GM19193 (cell line): ENCODE results near the gene CCDC83.

Source experiments
- POLR2A ChIP-seq: IDR thresholded peaks from 4 replicates; pipeline ENCODE4 v1.6.1; 2011; ENCODE audit not compliant: insufficient read depth, insufficient read length; ENCODE audit errors: extremely low read depth

The CCDC83 gene

DNA sequence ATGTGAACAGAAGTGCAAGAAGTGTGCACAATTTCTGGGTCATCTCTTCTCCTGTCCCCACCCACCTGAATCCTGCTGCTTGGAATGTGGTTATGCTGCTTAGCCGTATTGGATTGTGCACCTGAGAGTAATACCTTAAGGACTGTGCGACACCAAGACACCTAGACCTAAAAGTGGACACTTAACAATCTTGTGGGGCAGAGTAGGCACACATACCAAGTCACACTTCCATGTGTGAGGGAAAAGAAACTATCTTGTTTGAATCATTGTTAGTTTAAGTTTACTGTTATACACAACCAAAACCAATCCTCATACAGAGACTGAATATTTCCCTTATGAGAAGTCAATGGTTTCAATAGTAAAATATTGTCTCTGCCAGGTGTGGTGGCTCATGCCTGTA is 93.7 kb downstream of the CCDC83 start:
- no peak for TF ChIP-seq POLR2A

DNA sequence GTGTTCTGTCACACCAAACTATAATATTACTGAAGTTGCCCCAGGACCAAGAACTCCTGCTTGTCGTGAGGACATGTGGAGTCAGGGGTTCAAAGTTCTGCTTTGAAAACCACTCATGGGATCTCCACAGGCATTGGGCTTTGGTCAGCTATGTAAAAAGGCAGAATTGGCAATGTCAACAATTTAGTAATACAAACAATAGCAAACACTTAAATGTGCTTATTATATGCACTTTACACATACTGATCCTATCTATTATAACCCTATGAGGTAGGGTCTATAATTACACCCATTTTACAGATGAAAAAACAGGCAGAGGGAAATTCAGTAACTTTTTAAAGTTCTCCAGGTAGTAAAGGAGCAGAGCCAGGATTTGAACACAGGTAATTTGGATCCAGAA is 94.6 kb downstream of the CCDC83 start:
- TF ChIP-seq POLR2A, result no peak

DNA sequence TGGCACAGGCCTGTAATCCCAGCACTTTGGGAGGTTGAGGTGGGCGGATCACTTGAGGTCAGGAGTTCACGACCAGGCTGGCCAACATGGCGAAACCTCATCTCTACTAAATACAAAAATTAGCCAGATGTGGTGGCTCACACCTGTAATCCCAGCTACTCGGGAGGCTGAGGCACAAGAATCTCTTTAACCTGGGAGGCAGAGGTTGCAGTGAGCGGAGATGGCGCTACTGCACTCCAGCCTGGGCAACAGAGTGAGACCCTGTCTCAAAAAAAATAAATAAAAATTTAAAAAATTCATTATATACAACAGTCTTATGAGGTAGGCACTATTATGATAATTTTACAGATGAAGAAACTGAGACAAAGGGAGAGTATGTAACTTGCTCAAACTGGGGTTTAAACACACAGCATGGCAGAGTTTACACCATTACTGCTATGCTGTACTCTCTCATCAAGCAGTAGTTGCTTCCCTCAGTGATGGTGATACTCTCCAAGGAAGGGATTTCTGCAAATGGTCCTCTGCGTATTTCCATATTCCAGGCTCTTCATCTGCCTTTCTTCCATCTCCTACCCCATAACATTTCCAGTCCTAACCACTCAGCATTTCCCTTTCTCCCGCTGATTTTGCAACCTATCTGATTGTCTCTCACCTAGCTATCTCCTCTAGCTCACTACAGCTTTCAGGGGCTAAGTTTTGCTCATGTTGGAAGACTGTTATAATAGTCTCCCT is 95.3 kb downstream of the CCDC83 start:
- TF ChIP-seq POLR2A, result no peak

DNA sequence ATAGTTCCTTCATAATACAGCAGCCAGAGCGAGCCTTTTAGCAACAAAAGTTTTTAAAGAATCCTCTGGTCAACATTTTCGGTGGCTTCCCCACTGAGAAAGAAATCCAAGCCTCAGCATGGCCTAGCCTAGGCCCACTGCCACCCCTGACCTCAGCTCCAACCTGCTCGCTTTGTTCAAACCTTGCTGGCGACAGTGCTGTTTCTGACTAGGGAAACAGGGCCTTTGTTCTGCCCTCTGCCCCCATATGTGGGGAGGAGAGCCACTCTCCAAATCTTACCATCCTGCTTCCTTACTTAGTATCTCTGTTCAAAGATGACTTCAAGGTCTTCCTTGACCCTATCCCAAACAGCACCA is 95.8 kb downstream of the CCDC83 start:
- TF ChIP-seq POLR2A, result no peak

DNA sequence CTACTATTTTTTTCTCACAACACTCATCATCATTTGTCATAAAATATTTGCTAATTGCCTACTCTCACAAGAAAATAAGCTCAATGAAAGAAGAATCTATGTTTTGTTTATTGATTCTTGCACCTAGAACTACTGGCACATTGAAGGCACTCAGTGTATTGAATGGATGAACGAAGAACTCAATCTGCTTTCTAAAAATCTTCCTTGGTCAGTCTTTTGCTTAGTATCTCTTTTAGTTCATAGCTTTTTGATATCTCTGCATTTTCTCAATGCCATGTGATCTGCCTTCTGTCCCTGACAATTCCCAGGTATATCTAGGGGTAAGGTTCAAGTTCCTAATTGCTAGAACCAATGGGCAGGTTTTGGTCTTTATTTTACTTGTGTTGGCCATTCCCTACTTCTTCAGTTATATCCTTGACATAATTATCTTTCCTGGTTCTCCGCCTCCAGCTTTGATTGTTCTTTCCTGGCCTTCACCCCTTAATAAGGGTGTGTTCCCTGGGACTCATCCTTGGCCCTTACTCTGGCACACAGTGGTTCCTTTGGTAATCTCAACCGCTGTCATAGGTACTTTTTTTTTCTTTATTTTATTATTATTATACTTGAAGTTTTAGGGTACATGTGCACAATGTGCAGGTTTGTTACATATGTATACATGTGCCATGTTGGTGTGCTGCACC is 96.4 kb downstream of the CCDC83 start:
- TF ChIP-seq POLR2A, result no peak

DNA sequence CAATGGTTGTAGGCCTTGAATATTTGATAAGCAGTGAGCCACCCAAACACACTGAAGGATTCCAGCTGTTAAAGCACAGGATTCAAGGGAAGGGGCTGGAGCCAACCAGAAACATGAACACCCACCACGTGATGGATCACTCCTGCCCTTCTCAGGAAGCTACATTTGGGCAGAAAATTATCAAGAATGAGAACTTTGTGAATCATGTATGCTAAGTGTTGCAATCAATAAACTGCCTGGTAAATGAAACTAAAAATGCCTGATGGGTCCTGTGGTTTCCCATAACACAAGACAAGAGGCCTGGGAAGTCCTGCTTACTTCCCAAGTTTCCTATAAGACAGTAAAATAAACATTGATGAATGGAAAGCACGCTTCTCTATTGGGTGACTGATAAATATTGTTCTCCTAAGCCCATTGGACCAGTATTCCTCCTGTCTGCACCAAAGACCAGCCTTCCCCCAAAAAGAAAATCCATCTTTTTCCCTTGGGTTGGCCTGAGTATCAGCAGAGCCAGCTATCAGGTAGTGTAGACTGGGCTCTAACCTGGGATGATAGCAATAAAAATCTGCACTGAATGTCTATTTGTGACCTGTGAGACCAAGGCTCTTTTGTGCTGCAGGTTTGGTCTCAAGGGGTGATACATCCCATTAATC is 98.4 kb downstream of the CCDC83 start:
- TF ChIP-seq POLR2A, result no peak

DNA sequence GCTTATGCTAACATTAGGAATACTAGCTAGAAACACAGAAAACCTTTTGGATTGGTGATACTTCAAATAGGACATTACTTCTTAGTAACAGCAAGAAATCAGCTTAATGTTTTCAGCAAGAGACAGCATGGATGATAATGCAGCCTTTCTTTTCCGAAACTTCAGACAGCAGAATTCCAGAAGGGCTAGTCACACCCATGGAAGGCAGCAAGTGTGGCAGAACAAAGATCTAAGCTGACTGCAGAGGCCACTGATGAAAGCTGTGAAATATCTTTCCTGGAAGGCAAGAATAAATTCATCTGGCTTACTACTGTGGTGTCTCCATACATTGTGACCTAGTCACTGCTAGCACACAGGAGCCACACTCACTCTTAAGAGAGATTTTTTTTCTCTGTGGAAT is 100.3 kb downstream of the CCDC83 start:
- no peak for TF ChIP-seq POLR2A

DNA sequence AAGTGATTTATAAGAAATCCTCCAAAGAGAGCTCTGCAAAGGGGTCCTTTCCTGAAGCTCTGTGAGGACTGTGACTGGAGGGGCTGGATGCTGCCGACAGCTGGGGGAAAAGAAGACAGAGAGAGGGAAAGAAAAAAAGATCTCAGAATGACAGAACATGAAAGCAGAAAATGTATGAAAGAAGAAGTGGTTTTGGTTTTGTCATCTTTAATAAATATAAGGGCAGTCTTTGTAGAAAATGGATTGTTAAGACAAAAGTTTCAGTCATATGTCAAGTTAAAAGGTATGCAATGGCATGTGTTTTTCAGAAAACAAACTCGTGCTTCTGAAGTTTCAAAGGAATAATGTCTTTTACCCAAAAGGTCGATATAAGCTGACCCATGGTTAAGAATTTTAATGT is 105.5 kb downstream of the CCDC83 start:
- TF ChIP-seq POLR2A, result no peak

DNA sequence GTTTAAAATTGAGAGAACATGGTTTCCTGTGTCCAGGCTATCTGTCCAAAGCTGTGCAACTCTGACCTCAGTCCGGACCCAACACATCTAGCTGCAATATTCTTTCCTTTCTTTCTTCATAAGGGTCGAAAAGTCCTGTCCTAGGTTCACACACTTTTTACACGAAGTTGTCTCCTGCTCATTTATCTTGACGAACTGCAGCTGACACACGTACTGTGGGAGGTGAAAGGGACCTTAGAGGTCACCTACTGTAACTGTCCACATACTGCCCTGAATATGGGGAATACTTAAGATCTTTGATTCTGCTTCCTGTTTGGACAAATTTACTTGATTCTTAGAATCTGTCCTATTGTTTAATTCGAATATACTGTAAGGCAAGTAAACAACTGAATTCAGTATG is 105.9 kb downstream of the CCDC83 start:
- no peak for TF ChIP-seq POLR2A

DNA sequence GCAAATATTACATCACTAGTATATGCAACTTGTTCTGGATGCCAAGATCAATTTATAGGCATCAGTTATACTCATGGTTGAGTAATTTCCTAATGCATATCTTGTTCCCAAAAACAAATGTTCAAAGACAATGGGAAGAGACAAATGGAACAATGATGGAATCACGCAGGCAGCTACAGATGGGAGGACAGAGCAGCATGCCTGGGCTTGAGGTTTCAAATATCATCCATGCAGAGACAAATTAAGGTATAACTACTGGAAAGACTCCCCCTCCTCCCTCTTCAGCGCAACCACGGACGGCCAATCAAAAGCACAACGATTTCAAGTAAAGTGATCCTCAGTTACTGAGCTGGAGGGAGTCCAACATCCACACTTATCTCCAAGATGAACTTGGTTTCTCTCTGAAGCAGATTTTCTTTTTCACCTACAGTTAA is 106.8 kb downstream of the CCDC83 start:
- TF ChIP-seq POLR2A, result no peak

DNA sequence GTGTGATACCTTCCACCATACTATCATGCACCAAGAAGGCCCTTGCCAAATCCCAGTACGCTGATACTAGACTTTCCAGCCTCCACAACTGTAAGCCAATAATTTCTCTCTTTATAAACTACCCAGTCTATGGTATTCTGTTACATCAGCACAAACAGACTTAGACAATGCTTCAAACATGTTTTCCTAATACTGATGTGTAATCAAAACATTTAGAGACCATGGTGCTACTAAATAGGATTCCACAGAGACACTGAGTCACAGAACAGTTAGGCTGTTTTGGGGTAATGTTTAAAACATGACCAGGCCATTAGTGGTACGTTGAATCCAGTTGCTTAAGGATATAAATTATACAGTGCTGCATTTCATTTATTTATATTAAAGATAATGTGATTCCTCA is 110.0 kb downstream of the CCDC83 start:
- no peak for TF ChIP-seq POLR2A

DNA sequence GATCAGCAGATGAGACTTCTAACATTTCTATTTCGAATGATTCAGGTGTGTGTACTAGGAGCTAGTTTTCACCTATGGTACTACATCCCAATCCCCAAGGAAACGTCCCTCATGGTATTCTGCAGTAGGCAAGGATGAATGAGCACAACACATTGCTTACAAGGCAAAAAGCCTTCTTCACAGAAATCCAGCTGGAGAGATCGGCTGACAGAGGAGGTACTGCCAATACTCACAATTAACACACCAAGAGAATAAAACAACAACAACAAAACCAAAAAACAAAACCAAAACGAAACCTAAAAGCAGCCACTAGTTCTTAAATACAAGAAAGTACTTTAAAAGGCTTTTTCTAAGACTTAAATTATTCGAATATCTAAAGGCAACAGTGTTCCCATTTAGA is 112.3 kb downstream of the CCDC83 start:
- no peak for TF ChIP-seq POLR2A
